ENCODE measurements around the gene MBOAT2. TPM values are rescaled to one million over a fixed set of nuclear protein-coding genes. Genes with fewer than 3 reads are reported as not detected.

The MBOAT2 gene
- polyA plus RNA-seq, 3 donors from 2014 or later = 1.6 to 2.2 TPM; not detected in 1

GRCh38 chr2:8836971-8837794 lies 166.3 kb downstream of the MBOAT2 start, which contains the start of gene KIDINS220:
KIDINS220 (minus strand) TSS chr2:8837613; CDS start chr2:8827093, 10,520 bp downstream.
- Mint-ChIP-seq H3K9me3 (peaks cover 0 to 2% (median 0%) of the 10 kb centered on the region in 6 donors), H3K27me3 (ENCODE audit: low read depth in 3 of 3) (peaks cover 2 to 5% (median 4%) of the 10 kb centered on the region in 3 donors), H3K27ac (peak within 1 kb of the TSS; percentile 92 to 98 (median 98)), H3K36me3 (no peaks in the 10 kb centered on the region), H3K4me1 (peaks cover 41 to 47% of the 10 kb centered on the region in 2 donors), H3K4me3 (peak within 1 kb of the TSS; percentile 97 to 100 (median 99))
- peak; percentile 80 to 84 (median 84) for DNase-seq

GRCh38 chr2:8835279-8835678 lies 168.2 kb downstream of the MBOAT2 start:
- peak overlapping the region in 1 of 6 donors; percentile 9 for H3K27ac Mint-ChIP-seq
- H3K36me3 Mint-ChIP-seq = no peaks in the 10 kb centered on the region
- H3K27me3 Mint-ChIP-seq (ENCODE audit: low read depth in 3 of 3) = peaks cover 2 to 5% (median 4%) of the 10 kb centered on the region in 3 donors
- no peak for DNase-seq
- H3K9me3 Mint-ChIP-seq = peaks cover 0 to 2% (median 0%) of the 10 kb centered on the region in 6 donors
- peak overlapping the region; percentile 28 to 100 (median 89) for H3K4me3 Mint-ChIP-seq
- peaks cover 57 to 66% of the 10 kb centered on the region in 2 donors for H3K4me1 Mint-ChIP-seq

- H3K4me1 Mint-ChIP-seq = peaks cover 66 to 80% of the 10 kb centered on the region in 2 donors
- H3K9me3 Mint-ChIP-seq = no peaks in the 10 kb centered on the region
- no peak for DNase-seq
- H3K4me3 Mint-ChIP-seq = no peak overlapping the region
- H3K27me3 Mint-ChIP-seq (ENCODE audit: low read depth in 3 of 3) = peaks cover 2 to 4% (median 3%) of the 10 kb centered on the region in 3 donors
- H3K27ac Mint-ChIP-seq = peak overlapping the region in 1 of 6 donors; percentile 62
- no peaks in the 10 kb centered on the region for H3K36me3 Mint-ChIP-seq
Observed at GRCh38 chr2:8833853-8834252, 169.6 kb downstream of the MBOAT2 start.

- H3K27ac Mint-ChIP-seq = peak overlapping the region in 1 of 6 donors; percentile 18
- H3K9me3 Mint-ChIP-seq = no peaks in the 10 kb centered on the region
- H3K27me3 Mint-ChIP-seq (ENCODE audit: low read depth in 3 of 3) = no peaks in the 10 kb centered on the region
- no peak for DNase-seq
- peaks cover 0 to 5% (median 0%) of the 10 kb centered on the region in 3 donors for H3K36me3 Mint-ChIP-seq
- no peak overlapping the region for H3K4me3 Mint-ChIP-seq
- H3K4me1 Mint-ChIP-seq = peaks cover 75 to 93% of the 10 kb centered on the region in 2 donors
Observed at GRCh38 chr2:8831516-8831915, 172.0 kb downstream of the MBOAT2 start.

GRCh38 chr2:8827729-8828128 lies 175.8 kb downstream of the MBOAT2 start:
- no peak overlapping the region for H3K27ac Mint-ChIP-seq
- H3K4me1 Mint-ChIP-seq = peaks cover 44 to 61% of the 10 kb centered on the region in 2 donors
- H3K4me3 Mint-ChIP-seq = no peak overlapping the region
- peaks cover 4 to 9% (median 7%) of the 10 kb centered on the region in 3 donors for H3K36me3 Mint-ChIP-seq
- H3K27me3 Mint-ChIP-seq (ENCODE audit: low read depth in 3 of 3) = no peaks in the 10 kb centered on the region
- no peak for DNase-seq
- H3K9me3 Mint-ChIP-seq = no peaks in the 10 kb centered on the region

GRCh38 chr2:8822218-8822617 lies 181.3 kb downstream of the MBOAT2 start:
- Mint-ChIP-seq H3K27ac (no peak overlapping the region), H3K27me3 (ENCODE audit: low read depth in 3 of 3) (peaks cover 0 to 1% (median 0%) of the 10 kb centered on the region in 3 donors), H3K4me3 (no peak overlapping the region), H3K9me3 (no peaks in the 10 kb centered on the region), H3K4me1 (peaks cover 4 to 15% of the 10 kb centered on the region in 2 donors), H3K36me3 (peaks cover 8 to 30% (median 18%) of the 10 kb centered on the region in 3 donors)
- no peak for DNase-seq

GRCh38 chr2:8821276-8822217 lies 181.9 kb downstream of the MBOAT2 start:
- Mint-ChIP-seq H3K9me3 (no peaks in the 10 kb centered on the region), H3K4me3 (no peak overlapping the region), H3K36me3 (peaks cover 12 to 34% (median 20%) of the 10 kb centered on the region in 3 donors), H3K27ac (no peak overlapping the region), H3K4me1 (peaks cover 2 to 12% of the 10 kb centered on the region in 2 donors), H3K27me3 (ENCODE audit: low read depth in 3 of 3) (peaks cover 0 to 1% (median 0%) of the 10 kb centered on the region in 3 donors)
- DNase-seq = no peak

- peaks cover 15 to 39% (median 21%) of the 10 kb centered on the region in 3 donors for H3K36me3 Mint-ChIP-seq
- H3K27me3 Mint-ChIP-seq (ENCODE audit: low read depth in 3 of 3) = peaks cover 0 to 1% (median 0%) of the 10 kb centered on the region in 3 donors
- H3K4me1 Mint-ChIP-seq = peaks cover 2 to 11% of the 10 kb centered on the region in 2 donors
- H3K27ac Mint-ChIP-seq = no peak overlapping the region
- DNase-seq = no peak
- no peaks in the 10 kb centered on the region for H3K9me3 Mint-ChIP-seq
- H3K4me3 Mint-ChIP-seq = no peak overlapping the region
Observed at GRCh38 chr2:8819948-8820347, 183.5 kb downstream of the MBOAT2 start.

- H3K4me1 Mint-ChIP-seq = peaks cover 2 to 9% of the 10 kb centered on the region in 2 donors
- no peaks in the 10 kb centered on the region for H3K9me3 Mint-ChIP-seq
- no peak overlapping the region for H3K27ac Mint-ChIP-seq
- H3K36me3 Mint-ChIP-seq = peaks cover 11 to 38% (median 18%) of the 10 kb centered on the region in 3 donors
- H3K4me3 Mint-ChIP-seq = no peak overlapping the region
- H3K27me3 Mint-ChIP-seq (ENCODE audit: low read depth in 3 of 3) = peaks cover 0 to 1% (median 0%) of the 10 kb centered on the region in 3 donors
- DNase-seq = no peak
Observed at GRCh38 chr2:8819194-8819593, 184.3 kb downstream of the MBOAT2 start.

- Mint-ChIP-seq H3K4me3 (no peak overlapping the region), H3K27ac (no peak overlapping the region), H3K36me3 (peaks cover 13 to 42% (median 18%) of the 10 kb centered on the region in 3 donors), H3K9me3 (no peaks in the 10 kb centered on the region), H3K4me1 (peaks cover 2 to 9% of the 10 kb centered on the region in 2 donors), H3K27me3 (ENCODE audit: low read depth in 3 of 3) (peaks cover 0 to 1% (median 0%) of the 10 kb centered on the region in 3 donors)
- DNase-seq = no peak
Observed at GRCh38 chr2:8817221-8817620, 186.3 kb downstream of the MBOAT2 start.

- H3K27ac Mint-ChIP-seq = no peak overlapping the region
- H3K27me3 Mint-ChIP-seq (ENCODE audit: low read depth in 3 of 3) = no peaks in the 10 kb centered on the region
- no peaks in the 10 kb centered on the region for H3K9me3 Mint-ChIP-seq
- H3K4me3 Mint-ChIP-seq = no peak overlapping the region
- peaks cover 49 to 70% (median 55%) of the 10 kb centered on the region in 3 donors for H3K36me3 Mint-ChIP-seq
- no peaks in the 10 kb centered on the region for H3K4me1 Mint-ChIP-seq
- no peak for DNase-seq
Observed at GRCh38 chr2:8806885-8807704, 196.4 kb downstream of the MBOAT2 start.

GRCh38 chr2:8805278-8806210 lies 197.9 kb downstream of the MBOAT2 start:
- H3K27ac Mint-ChIP-seq = no peak overlapping the region
- H3K4me3 Mint-ChIP-seq = no peak overlapping the region
- H3K36me3 Mint-ChIP-seq = peaks cover 50 to 68% (median 55%) of the 10 kb centered on the region in 3 donors
- H3K4me1 Mint-ChIP-seq = no peaks in the 10 kb centered on the region
- H3K9me3 Mint-ChIP-seq = no peaks in the 10 kb centered on the region
- DNase-seq = no peak
- H3K27me3 Mint-ChIP-seq (ENCODE audit: low read depth in 3 of 3) = no peaks in the 10 kb centered on the region

Measured in immature natural killer cell (primary cell).